Activated CD8-positive, alpha-beta T cell treated with anti-CD3 and anti-CD28 coated beads for 36 hours (primary cell): Measurements from ENCODE around the gene SFXN5. TPM values are rescaled to one million over a fixed set of nuclear protein-coding genes. Genes with fewer than 3 reads are reported as not detected.
"Not testable (repeated sequence)": the region's sequence is repeated elsewhere in the genome, so short reads cannot be mapped to it uniquely, and the experiment has no call there.

Source experiments
- ATAC-seq: fragments of 200-7000 bp; cut with Tn5 transposase; one replicate; pipeline ENCODE4 v1.10.0; 2021; ENCODE audit warnings: mild to moderate bottlenecking, moderate library complexity
- CTCF ChIA-PET: fragments of 350-600 bp; sonication (Branson Sonifier 250); formaldehyde crosslinking; loops from one replicate; lab custom pipeline; 2021; ENCODE audit warnings: antibody characterized with exemption; lab: Charles Lee
- POLR2A ChIA-PET: fragments of 350-600 bp; sonication (Branson Sonifier 250); formaldehyde crosslinking; loops from one replicate; lab custom pipeline; 2021; ENCODE audit warnings: antibody characterized with exemption; lab: Charles Lee
- DNase-seq: peaks from one replicate; pipeline ENCODE4 v3.0.0-alpha.2; 2020
- H3K27ac Mint-ChIP-seq: one replicate; pipeline ENCODE4 v1.8.0; 2021; ENCODE audit warnings: mild to moderate bottlenecking, mixed read lengths
- H3K27me3 Mint-ChIP-seq: one replicate; pipeline ENCODE4 v1.8.0; 2021; ENCODE audit warnings: mixed read lengths
- H3K36me3 Mint-ChIP-seq: one replicate; pipeline ENCODE4 v1.8.0; 2021; ENCODE audit warnings: low read depth, mixed read lengths
- H3K4me1 Mint-ChIP-seq: one replicate; pipeline ENCODE4 v1.8.0; 2021; ENCODE audit warnings: low read depth, mixed read lengths
- H3K4me3 Mint-ChIP-seq: one replicate; pipeline ENCODE4 v1.8.0; 2021; ENCODE audit warnings: mild to moderate bottlenecking, moderate library complexity, mixed read lengths
- H3K9me3 Mint-ChIP-seq: one replicate; pipeline ENCODE4 v1.8.0; 2021; ENCODE audit warnings: mixed read lengths
- CTCF ChIP-seq: fragments of 200-600 bp; IDR thresholded peaks from one replicate; pipeline ENCODE4 v1.8.0; 2022; ENCODE audit warnings: antibody characterized with exemption, mild to moderate bottlenecking
- intact Hi-C: fragments of 100-400 bp; cut with micrococcal nuclease; formaldehyde crosslinking; loops from one replicate; pipeline ENCODE4 v1.10.0; 2022
- total RNA-seq, 2 experiments: library from RNA; stranded (reverse); gene quantifications; one replicate each; pipeline ENCODE4 v1.2.3, GENCODE V29; 2021

The SFXN5 gene
- total RNA-seq, 2 experiments from 2014 or later, result 7.4 to 9.6 TPM

GRCh38 chr2:72911256-72911655 is 160.3 kb downstream of the SFXN5 start:
- DNase-seq (no peak), ATAC-seq (no peak)
- peaks cover 73% of the 10 kb centered on the region for H3K27me3 Mint-ChIP-seq
- no peaks in the 10 kb centered on the region for H3K9me3 Mint-ChIP-seq
- no peak overlapping the region for H3K27ac Mint-ChIP-seq
- TF ChIP-seq CTCF, result no peak
- CTCF ChIA-PET, result interaction anchor here (1.3 to 2.5 kb wide), 2 partner anchors 18 to 25 kb away, joined by 3 to 14 read pairs; no protein-coding TSS in a partner anchor
- no peak overlapping the region for H3K4me3 Mint-ChIP-seq
- H3K36me3 Mint-ChIP-seq, result no peaks in the 10 kb centered on the region
- intact Hi-C loops, result no loop called here
- peaks cover 12% of the 10 kb centered on the region for H3K4me1 Mint-ChIP-seq
- POLR2A ChIA-PET, result no interaction called here

GRCh38 chr2:72908741-72909140 is 162.8 kb downstream of the SFXN5 start:
- H3K4me1 Mint-ChIP-seq, result no peaks in the 10 kb centered on the region
- H3K36me3 Mint-ChIP-seq, result no peaks in the 10 kb centered on the region
- peaks cover 55% of the 10 kb centered on the region for H3K27me3 Mint-ChIP-seq
- TF ChIP-seq CTCF, result no peak
- no peak for ATAC-seq
- POLR2A ChIA-PET, result interaction anchor here (0.6 kb wide), 1 partner anchor 231 kb away, joined by 4 read pairs; no protein-coding TSS in a partner anchor
- no peaks in the 10 kb centered on the region for H3K9me3 Mint-ChIP-seq
- no peak overlapping the region for H3K27ac Mint-ChIP-seq
- no peak overlapping the region for H3K4me3 Mint-ChIP-seq
- intact Hi-C loops, result no loop called here
- no peak for DNase-seq
- CTCF ChIA-PET, result interaction anchor here (0.6 to 1.7 kb wide), 3 partner anchors 15 to 31 kb away, joined by 3 to 11 read pairs (median 3); no protein-coding TSS in a partner anchor

DNA sequence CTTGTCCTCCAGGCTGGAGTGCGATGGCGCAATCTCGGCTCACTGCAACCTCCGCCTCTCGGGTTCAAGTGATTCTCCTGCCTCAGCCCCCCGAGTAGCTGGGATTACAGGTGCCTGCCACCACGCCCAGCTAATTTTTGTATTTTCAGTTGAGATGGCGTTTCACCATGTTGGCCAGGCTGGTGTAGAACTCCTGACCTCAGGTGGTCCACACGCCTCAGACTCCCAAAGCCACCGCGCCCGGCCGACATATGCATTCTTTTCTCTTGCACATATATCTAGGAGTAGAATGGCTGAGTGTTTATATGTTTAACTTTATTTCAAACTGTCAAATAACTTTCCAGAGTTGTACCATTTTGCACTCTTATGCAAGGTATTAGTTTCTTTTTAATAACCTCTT is 164.1 kb downstream of the SFXN5 start:
- POLR2A ChIA-PET, H3K4me3 Mint-ChIP-seq, ATAC-seq, H3K36me3 Mint-ChIP-seq, H3K27ac Mint-ChIP-seq, H3K9me3 Mint-ChIP-seq, H3K4me1 Mint-ChIP-seq, intact Hi-C loops, DNase-seq: not testable (repeated sequence)
- peaks cover 53% of the 10 kb centered on the region for H3K27me3 Mint-ChIP-seq
- CTCF ChIA-PET, result interaction anchor here (1.8 to 2.1 kb wide), 2 partner anchors 14 to 20 kb away, joined by 4 to 8 read pairs; partner anchors contain the start of gene SPR

GRCh38 chr2:72901426-72901825 is 170.1 kb downstream of the SFXN5 start:
- DNase-seq, result no peak
- Mint-ChIP-seq H3K36me3 (no peaks in the 10 kb centered on the region), H3K27ac (no peak overlapping the region), H3K27me3 (peaks cover 39% of the 10 kb centered on the region), H3K9me3 (no peaks in the 10 kb centered on the region), H3K4me3 (no peak overlapping the region), H3K4me1 (no peaks in the 10 kb centered on the region)
- ATAC-seq, result no peak
- POLR2A ChIA-PET, result no interaction called here
- CTCF ChIA-PET, result interaction anchor here (3.6 to 3.9 kb wide), 2 partner anchors 8 to 14 kb away, joined by 18 to 21 read pairs; partner anchors contain the start of gene SPR
- intact Hi-C loops, result no loop called here
- TF ChIP-seq CTCF, result no peak

DNA sequence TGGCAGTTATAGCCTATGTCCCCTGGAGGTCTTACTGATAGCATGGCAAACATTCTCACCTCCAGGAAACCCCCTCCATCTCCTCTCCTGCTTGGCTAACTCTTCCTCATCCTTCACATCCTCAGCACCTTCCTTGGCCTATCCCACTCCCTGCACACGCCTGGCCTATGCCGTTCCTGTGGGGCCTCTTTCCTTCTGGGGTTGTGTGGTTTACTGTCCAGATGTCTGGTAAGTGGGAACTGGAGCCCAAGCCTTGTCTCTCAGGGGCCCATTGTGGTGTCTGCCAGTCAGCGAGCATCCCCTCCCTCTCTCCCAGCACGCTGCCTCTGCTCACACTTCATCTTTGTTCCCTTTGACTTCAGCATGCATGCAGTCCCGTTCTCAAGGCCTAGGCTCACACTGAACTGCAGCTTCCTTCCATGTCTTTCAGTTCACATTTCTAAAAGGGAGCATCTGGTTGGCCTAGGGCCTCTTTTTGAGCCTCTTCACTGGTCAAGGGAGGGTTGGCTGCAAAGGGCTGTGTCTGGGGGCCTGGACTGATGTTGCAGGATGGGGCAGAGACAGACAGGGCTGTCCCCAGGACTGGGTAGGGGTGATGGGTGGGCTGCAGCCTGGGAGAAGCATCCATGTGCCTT is 171.2 kb downstream of the SFXN5 start:
- no peak for DNase-seq
- ChIA-PET CTCF (interaction anchor here (3.6 to 3.9 kb wide), 2 partner anchors 7 to 13 kb away, joined by 18 to 21 read pairs; partner anchors contain the start of gene SPR), POLR2A (no interaction called here)
- no peak for TF ChIP-seq CTCF
- Mint-ChIP-seq H3K27me3 (peaks cover 45% of the 10 kb centered on the region), H3K9me3 (no peaks in the 10 kb centered on the region), H3K27ac (no peak overlapping the region), H3K4me3 (no peak overlapping the region), H3K36me3 (no peaks in the 10 kb centered on the region), H3K4me1 (no peaks in the 10 kb centered on the region)
- no peak for ATAC-seq
- intact Hi-C loops, result no loop called here
